Measurements from ENCODE around the gene COBLL1. TPM values are rescaled to one million over a fixed set of nuclear protein-coding genes. Genes with fewer than 3 reads are reported as not detected.
A peak's percentile ranks its signal among the peaks of the same experiment; 100 is the strongest.

Gene COBLL1
- total and polyA plus RNA-seq, 5 donors = 3.2 to 9.2 (median 8.4) TPM

DNA sequence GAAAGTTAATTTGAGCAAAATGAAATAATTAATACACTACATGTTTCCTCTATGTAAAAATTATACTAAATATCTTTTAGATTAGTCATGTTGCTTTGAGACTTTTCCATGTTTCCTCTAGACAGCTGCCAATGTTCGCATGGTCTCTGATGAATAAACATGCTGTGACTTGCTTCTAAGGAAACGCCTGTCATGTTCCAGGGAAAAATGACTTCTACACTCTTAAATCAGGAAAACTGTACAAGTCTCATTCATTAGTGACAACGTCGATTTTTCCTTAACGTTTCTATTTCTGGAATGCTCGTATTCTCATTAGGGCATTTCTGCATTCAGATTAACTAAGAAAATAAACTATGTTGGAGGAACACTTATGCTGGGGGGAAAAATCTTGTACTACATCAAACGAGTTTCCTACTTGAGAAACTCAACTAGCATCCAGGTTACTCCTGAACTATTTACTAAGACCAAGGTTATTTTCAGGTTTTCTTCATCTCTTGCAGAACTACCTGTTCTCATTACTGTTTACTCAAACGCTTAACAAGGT lies 1.6 kb downstream of the COBLL1 start:
- intact Hi-C loops (cut with DNase I) = loop anchor here in 3 of 4 donors (5.0 to 10.0 kb wide), 4 partner anchors 65 to 105 kb away; no protein-coding TSS in a partner anchor
- Histone ChIP-seq H3K4me3 (ENCODE audit: low read length) (peak overlapping the region; percentile 91), H3K4me1 (ENCODE audit: control insufficient read depth, insufficient read depth, low read length) (no peaks in the 10 kb centered on the region), H3K9me3 (ENCODE audit: control insufficient read depth, low read length) (no peaks in the 10 kb centered on the region), H3K27me3 (ENCODE audit: control insufficient read depth, insufficient read depth) (no peaks in the 10 kb centered on the region), H3K27ac (ENCODE audit: low read length) (no peak overlapping the region)
- DNase-seq = no peak
- WGBS = 12% methylated on average over 8 of the region's 8 CpGs
- no peak for ATAC-seq

DNA sequence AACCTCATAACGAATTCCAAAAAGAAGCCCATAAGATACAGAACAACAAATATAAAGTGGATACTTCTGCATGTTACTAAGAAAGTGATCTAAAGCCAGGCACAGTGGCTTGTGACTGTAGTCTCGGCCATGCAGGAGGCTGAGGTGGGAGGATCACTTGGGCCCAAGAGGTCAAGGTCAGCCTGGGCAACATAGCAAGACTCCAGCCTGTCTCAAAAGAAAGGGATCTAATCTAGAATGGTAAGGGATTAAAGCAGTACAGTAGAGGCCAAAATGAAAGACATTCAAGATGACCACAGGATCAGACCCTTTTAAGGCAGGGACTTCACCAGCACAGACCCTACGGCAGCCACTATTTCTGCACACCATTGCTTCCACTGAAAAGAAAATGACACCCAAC lies 3.8 kb downstream of the COBLL1 start:
- no peak for ATAC-seq
- 74% methylated on average over 3 of the region's 3 CpGs for WGBS
- H3K4me1 ChIP-seq (ENCODE audit: control insufficient read depth, insufficient read depth, low read length) = no peaks in the 10 kb centered on the region
- H3K4me3 ChIP-seq (ENCODE audit: low read length) = no peak overlapping the region
- intact Hi-C loops (cut with DNase I) = no loop called here
- no peaks in the 10 kb centered on the region for H3K9me3 ChIP-seq (ENCODE audit: control insufficient read depth, low read length)
- no peaks in the 10 kb centered on the region for H3K27me3 ChIP-seq (ENCODE audit: control insufficient read depth, insufficient read depth)
- no peak for DNase-seq
- H3K27ac ChIP-seq (ENCODE audit: low read length) = peak overlapping the region; percentile 70

DNA sequence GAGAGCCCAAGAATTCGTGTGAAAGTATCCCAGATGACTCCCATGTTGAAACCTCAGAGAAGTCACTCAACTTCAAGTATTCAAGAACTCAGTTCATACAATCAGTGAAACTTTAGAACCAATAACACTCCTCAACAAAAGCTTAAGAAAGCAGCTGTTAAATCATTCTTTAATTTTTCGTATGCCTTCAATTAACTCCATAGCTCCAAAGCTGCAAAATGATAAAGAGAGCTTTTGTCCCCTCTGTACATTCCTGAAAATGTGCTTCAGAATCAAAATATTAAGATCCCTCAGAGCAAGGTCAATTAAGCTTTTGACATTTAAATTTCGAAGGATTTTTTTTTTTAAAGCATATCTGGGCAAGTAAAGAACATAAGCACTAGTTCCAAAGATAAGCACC lies 4.7 kb downstream of the COBLL1 start:
- H3K4me3 ChIP-seq (ENCODE audit: low read length) = no peak overlapping the region
- intact Hi-C loops (cut with DNase I) = no loop called here
- no peak for DNase-seq
- WGBS = 43% methylated on average over 3 of the region's 3 CpGs
- H3K9me3 ChIP-seq (ENCODE audit: control insufficient read depth, low read length) = no peaks in the 10 kb centered on the region
- H3K27me3 ChIP-seq (ENCODE audit: control insufficient read depth, insufficient read depth) = no peaks in the 10 kb centered on the region
- no peak for ATAC-seq
- no peaks in the 10 kb centered on the region for H3K4me1 ChIP-seq (ENCODE audit: control insufficient read depth, insufficient read depth, low read length)
- no peak overlapping the region for H3K27ac ChIP-seq (ENCODE audit: low read length)

DNA sequence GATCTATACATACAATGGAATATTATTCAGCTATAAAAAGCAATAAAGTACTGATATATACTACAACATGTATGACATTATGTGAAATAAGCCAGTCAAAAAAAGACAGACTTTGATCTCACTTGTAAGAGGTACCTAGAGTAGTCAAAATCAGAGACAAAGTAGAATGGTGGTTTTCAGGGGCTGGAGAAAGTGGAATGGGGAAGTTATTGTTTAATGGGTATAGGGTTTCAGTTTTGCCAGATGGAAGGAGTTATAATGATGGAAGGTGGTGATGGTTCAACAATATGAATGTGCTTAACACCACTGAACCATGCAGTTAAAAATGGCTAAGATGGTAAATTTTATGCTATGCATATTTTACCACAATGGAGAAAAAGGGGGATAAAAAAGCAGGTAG lies 6.3 kb downstream of the COBLL1 start:
- Histone ChIP-seq H3K4me3 (ENCODE audit: low read length) (no peak overlapping the region), H3K27ac (ENCODE audit: low read length) (no peak overlapping the region), H3K27me3 (ENCODE audit: control insufficient read depth, insufficient read depth) (no peaks in the 10 kb centered on the region), H3K9me3 (ENCODE audit: control insufficient read depth, low read length) (no peaks in the 10 kb centered on the region), H3K4me1 (ENCODE audit: control insufficient read depth, insufficient read depth, low read length) (peaks cover 2% of the 10 kb centered on the region)
- ATAC-seq (no peak), DNase-seq (no peak)
- intact Hi-C loops (cut with DNase I) = no loop called here

DNA sequence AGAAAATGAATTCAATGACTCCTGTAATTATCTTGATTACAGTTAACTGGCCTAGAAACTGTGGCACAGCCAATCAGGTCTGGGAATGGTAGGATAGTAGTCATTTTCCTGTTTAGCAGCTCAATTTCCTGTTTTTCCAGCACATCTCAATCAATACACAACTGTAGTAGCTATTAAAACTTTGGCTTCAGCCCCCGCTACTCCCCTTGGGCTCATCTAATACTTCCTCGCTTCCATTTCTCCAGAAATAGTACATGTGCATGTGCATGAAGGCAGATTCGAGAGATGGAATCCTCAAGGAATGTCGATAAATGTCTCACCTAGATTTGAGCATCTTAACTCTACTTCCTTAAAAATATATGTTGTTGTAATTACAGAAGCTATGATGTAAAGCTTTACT lies 9.7 kb downstream of the COBLL1 start:
- WGBS = 66% methylated on average over 4 of the region's 4 CpGs
- intact Hi-C loops (cut with DNase I) = no loop called here
- H3K27ac ChIP-seq (ENCODE audit: low read length) = no peak overlapping the region
- H3K27me3 ChIP-seq (ENCODE audit: control insufficient read depth, insufficient read depth) = no peaks in the 10 kb centered on the region
- H3K9me3 ChIP-seq (ENCODE audit: control insufficient read depth, low read length) = no peaks in the 10 kb centered on the region
- ATAC-seq (no peak), DNase-seq (no peak)
- H3K4me3 ChIP-seq (ENCODE audit: low read length) = no peak overlapping the region
- peaks cover 2% of the 10 kb centered on the region for H3K4me1 ChIP-seq (ENCODE audit: control insufficient read depth, insufficient read depth, low read length)

DNA sequence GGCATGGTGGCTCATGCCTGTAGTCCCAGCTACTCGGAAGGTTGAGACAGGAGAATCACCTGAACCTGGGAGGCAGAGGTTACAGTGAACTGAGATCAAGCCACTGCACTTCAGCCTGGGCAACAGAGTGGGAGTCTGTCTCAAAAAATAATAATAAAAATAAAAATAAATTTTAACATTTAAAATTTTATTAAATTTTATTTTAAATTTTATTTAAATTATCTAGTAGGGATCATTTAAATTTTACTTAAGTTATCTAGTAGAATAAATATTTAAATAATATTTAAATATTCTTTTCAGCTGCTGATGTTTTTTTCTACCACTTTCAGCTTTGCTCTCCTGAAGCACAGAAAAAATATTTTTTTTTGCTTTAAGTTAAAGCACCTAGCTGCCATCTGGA lies 10.4 kb downstream of the COBLL1 start:
- Histone ChIP-seq H3K4me3 (ENCODE audit: low read length) (no peak overlapping the region), H3K27ac (ENCODE audit: low read length) (peak overlapping the region; percentile 37), H3K4me1 (ENCODE audit: control insufficient read depth, insufficient read depth, low read length) (peaks cover 2% of the 10 kb centered on the region), H3K27me3 (ENCODE audit: control insufficient read depth, insufficient read depth) (no peaks in the 10 kb centered on the region), H3K9me3 (ENCODE audit: control insufficient read depth, low read length) (no peaks in the 10 kb centered on the region)
- ATAC-seq (no peak), DNase-seq (no peak)
- 96% methylated on average over 1 of the region's 1 CpG for WGBS
- intact Hi-C loops (cut with DNase I) = no loop called here

DNA sequence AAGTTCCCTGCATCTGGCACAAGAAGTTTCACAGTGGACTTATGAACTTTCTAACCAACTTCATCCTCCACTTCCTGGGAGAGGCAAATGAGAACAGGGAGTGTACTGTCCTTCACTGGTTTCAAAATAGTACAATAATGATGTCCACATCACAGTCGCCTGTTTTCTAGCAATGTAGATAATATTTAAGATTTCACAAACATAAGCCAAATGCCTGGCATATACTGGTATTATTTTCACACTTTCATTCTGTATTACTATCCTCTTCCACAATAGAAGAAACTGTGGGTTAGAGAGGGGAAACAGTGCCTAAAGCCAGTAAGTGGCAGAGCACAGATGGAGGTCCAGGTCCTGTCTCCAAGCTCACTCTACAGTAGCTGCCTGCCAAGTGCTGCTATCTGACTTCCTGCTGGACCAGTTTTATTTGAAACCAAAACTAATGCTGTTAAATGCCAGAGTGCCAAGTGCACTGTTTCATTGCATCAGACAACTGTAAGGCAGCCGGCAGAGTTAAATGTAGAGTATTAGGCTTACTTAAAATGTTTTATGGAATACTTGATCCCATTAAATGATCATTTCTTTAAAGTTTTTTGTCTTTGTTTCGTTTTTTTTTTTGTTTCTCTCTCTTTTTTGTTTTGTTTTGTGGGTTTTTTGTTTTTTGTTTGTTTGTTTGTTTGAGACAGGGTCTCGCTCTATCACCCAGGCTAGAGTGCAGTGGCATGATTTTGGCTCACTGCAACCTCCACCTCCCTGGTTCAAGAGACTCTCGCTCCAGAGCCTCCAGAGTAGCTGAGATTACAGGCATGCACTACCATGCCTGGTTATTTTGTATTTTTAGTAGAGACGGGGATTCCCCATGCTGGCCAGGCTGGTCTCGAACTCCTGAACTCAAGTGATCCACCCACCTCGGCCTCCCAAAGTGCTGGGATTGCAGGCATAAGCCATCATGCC lies 15.1 kb downstream of the COBLL1 start:
- H3K27ac ChIP-seq (ENCODE audit: low read length) = peak overlapping the region; percentile 42
- DNase-seq (peak; percentile 49 to 77 (median 51)), ATAC-seq (peak; percentile 92 to 94)
- intact Hi-C loops (cut with DNase I) = no loop called here
- 57% methylated on average over 8 of the region's 8 CpGs for WGBS
- H3K4me1 ChIP-seq (ENCODE audit: control insufficient read depth, insufficient read depth, low read length) = peaks cover 5% of the 10 kb centered on the region
- H3K9me3 ChIP-seq (ENCODE audit: control insufficient read depth, low read length) = no peaks in the 10 kb centered on the region
- H3K27me3 ChIP-seq (ENCODE audit: control insufficient read depth, insufficient read depth) = no peaks in the 10 kb centered on the region
- no peak overlapping the region for H3K4me3 ChIP-seq (ENCODE audit: low read length)

DNA sequence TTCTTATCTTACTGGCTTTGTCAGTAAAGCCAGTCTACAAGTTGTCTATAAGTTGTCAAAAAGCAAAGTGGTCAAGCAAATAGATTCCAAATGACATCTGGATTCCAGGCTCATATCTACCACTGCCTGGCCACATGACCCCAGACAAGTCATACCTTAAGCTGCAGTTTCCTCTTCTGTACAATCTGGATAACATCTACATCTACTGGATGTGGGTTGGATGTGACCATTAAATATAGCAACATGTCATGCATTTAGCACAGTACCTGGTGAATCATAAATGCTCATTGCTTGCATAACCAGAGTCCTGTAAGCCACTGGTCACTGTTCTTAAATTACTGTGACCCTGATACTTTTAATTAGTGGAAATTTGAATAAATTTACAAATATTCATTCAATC lies 16.8 kb downstream of the COBLL1 start:
- no peak overlapping the region for H3K27ac ChIP-seq (ENCODE audit: low read length)
- no peaks in the 10 kb centered on the region for H3K9me3 ChIP-seq (ENCODE audit: control insufficient read depth, low read length)
- DNase-seq = no peak
- no peaks in the 10 kb centered on the region for H3K27me3 ChIP-seq (ENCODE audit: control insufficient read depth, insufficient read depth)
- no peak for ATAC-seq
- intact Hi-C loops (cut with DNase I) = no loop called here
- H3K4me3 ChIP-seq (ENCODE audit: low read length) = no peak overlapping the region
- peaks cover 4% of the 10 kb centered on the region for H3K4me1 ChIP-seq (ENCODE audit: control insufficient read depth, insufficient read depth, low read length)

DNA sequence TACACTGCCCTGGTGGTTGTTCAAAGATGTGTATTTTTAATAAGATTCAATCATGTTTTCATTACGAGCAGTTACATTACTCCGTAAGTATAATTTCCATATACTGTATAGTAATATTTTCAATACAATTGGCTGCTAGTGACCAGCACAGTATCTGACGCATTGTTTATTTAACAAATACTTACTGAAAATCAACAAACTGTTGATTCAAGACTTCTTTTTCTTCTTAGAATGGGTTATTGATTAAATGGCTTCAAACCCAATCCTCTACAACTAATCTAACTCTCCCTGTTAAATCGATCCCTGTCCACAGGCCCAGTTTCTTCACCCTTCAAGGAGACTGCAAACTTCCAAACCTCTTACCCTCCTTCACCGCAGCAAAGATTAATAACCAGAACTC lies 18.5 kb downstream of the COBLL1 start:
- 90% methylated on average over 5 of the region's 5 CpGs for WGBS
- Histone ChIP-seq H3K9me3 (ENCODE audit: control insufficient read depth, low read length) (no peaks in the 10 kb centered on the region), H3K27me3 (ENCODE audit: control insufficient read depth, insufficient read depth) (no peaks in the 10 kb centered on the region), H3K4me3 (ENCODE audit: low read length) (no peak overlapping the region), H3K4me1 (ENCODE audit: control insufficient read depth, insufficient read depth, low read length) (peaks cover 4% of the 10 kb centered on the region), H3K27ac (ENCODE audit: low read length) (no peak overlapping the region)
- DNase-seq (no peak), ATAC-seq (no peak)
- intact Hi-C loops (cut with DNase I) = no loop called here

DNA sequence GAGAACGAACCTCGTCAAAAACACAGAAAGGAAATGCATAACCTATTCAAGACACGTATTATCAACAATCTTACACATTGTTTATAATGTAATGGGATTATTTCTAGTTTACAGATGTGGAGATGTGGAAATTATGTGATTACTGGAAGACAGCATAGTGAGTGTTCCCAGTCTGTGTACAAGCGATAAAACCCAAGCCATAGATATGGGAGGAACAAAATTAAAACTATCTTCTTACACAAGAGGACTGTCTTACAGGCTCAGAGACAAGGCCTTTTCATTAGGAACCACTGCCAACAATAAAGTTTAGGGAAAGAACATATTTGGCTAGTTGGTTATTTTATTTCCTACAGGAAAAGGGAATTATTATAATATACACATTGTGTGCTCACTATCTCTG lies 20.3 kb downstream of the COBLL1 start:
- no peak overlapping the region for H3K27ac ChIP-seq (ENCODE audit: low read length)
- no peaks in the 10 kb centered on the region for H3K27me3 ChIP-seq (ENCODE audit: control insufficient read depth, insufficient read depth)
- 64% methylated on average over 4 of the region's 4 CpGs for WGBS
- no peaks in the 10 kb centered on the region for H3K9me3 ChIP-seq (ENCODE audit: control insufficient read depth, low read length)
- DNase-seq (no peak), ATAC-seq (peak in 1 of 2 donors; percentile 56)
- no peak overlapping the region for H3K4me3 ChIP-seq (ENCODE audit: low read length)
- H3K4me1 ChIP-seq (ENCODE audit: control insufficient read depth, insufficient read depth, low read length) = peaks cover 6% of the 10 kb centered on the region
- intact Hi-C loops (cut with DNase I) = no loop called here

DNA sequence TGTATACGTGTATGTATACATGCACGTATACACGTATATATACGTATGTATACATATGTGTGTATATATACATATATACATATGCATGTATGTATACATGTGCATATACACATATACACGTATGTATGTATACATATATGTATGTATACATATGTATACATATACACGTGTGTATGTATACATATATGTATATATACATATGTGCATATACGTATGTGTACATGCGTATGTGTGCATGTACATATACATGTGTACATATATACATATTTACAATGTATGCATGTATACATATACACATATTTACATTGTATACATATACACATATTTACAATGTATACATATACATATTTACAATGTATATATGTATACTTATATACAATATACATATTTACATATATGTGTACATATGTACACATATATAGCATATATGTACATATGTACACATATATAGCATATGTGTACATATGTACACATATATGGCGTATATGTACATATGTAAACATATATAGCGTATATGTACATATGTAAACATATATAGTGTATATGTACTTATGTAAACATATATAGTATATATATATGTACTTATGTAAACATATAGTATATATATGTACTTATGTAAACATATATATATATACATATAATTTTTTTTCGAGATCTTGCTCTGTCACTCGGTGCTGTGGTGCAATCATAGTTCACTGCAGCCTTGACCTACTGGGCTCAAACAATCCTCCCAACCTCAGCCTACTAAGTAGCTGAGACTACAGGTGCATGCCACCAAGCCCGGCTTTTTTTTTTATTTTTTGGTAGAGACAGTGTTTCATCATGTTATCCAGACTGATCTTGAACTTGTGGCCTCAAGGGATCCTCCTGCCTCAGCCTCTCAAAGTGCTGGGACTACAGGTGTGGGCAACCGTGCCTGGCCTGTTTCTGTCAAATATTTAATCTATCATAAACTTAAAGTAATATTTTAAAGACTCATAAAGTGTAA lies 23.2 kb downstream of the COBLL1 start:
- DNase-seq (no peak), ATAC-seq (no peak)
- intact Hi-C loops (cut with DNase I) = no loop called here
- Histone ChIP-seq H3K27me3 (ENCODE audit: control insufficient read depth, insufficient read depth) (no peaks in the 10 kb centered on the region), H3K4me1 (ENCODE audit: control insufficient read depth, insufficient read depth, low read length) (peaks cover 6% of the 10 kb centered on the region), H3K4me3 (ENCODE audit: low read length) (no peak overlapping the region), H3K27ac (ENCODE audit: low read length) (no peak overlapping the region), H3K9me3 (ENCODE audit: control insufficient read depth, low read length) (no peaks in the 10 kb centered on the region)
- WGBS = 93% methylated on average over 14 of the region's 14 CpGs

Measured in right cardiac atrium (tissue), 5 donors.